ENCODE data around the gene THSD7A.

GRCh38 chr7:11843113-11843765 is 11.2 kb upstream of the THSD7A start:
- TF ChIP-seq, protein P1, sequence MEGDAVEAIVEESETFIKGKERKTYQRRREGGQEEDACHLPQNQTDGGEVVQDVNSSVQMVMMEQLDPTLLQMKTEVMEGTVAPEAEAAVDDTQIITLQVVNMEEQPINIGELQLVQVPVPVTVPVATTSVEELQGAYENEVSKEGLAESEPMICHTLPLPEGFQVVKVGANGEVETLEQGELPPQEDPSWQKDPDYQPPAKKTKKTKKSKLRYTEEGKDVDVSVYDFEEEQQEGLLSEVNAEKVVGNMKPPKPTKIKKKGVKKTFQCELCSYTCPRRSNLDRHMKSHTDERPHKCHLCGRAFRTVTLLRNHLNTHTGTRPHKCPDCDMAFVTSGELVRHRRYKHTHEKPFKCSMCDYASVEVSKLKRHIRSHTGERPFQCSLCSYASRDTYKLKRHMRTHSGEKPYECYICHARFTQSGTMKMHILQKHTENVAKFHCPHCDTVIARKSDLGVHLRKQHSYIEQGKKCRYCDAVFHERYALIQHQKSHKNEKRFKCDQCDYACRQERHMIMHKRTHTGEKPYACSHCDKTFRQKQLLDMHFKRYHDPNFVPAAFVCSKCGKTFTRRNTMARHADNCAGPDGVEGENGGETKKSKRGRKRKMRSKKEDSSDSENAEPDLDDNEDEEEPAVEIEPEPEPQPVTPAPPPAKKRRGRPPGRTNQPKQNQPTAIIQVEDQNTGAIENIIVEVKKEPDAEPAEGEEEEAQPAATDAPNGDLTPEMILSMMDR (IDR thresholded peaks at IDR 0.05; ENCODE audit: poor library complexity, severe bottlenecking), result no peak
- no peak for TF ChIP-seq POLR2AphosphoS5 (IDR thresholded peaks at IDR 0.05)
- TF ChIP-seq TAF1 (IDR thresholded peaks at IDR 0.05; ENCODE audit: low read depth), result no peak
- TF ChIP-seq EZH2 (IDR thresholded peaks at IDR 0.05; ENCODE audit: borderline replicate concordance, insufficient read depth, low read length, poor library complexity, severe bottlenecking), result no peak
